ENCODE measurements around the gene RUFY2.
"Not testable (repeated sequence)": the region's sequence is repeated elsewhere in the genome, so short reads cannot be mapped to it uniquely, and the experiment has no call there.

Gene RUFY2

GRCh38 chr10:68406815-68407548 is at the start of gene RUFY2:
Gene RUFY2 (minus strand): TSS chr10:68407277. CDS start chr10:68407189, 88 bp downstream.
- peak; percentile 94 for DNase-seq

GRCh38 chr10:68449698-68450097 is 42.6 kb upstream of the RUFY2 start:
- not testable (repeated sequence) for DNase-seq

GRCh38 chr10:68446179-68446578 is 39.1 kb upstream of the RUFY2 start:
- no peak for DNase-seq

GRCh38 chr10:68442971-68443370 is 35.9 kb upstream of the RUFY2 start:
- no peak for DNase-seq

GRCh38 chr10:68440898-68441297 is 33.8 kb upstream of the RUFY2 start:
- no peak for DNase-seq

- DNase-seq = no peak
These were observed 28.7 kb upstream of the RUFY2 start for GRCh38 chr10:68435803-68436202.

GRCh38 chr10:68434657-68435056 is 27.6 kb upstream of the RUFY2 start:
- DNase-seq = no peak

- no peak for DNase-seq
These were observed 21.5 kb upstream of the RUFY2 start for GRCh38 chr10:68428396-68429104.

- no peak for DNase-seq
These were observed 17.5 kb upstream of the RUFY2 start for GRCh38 chr10:68424454-68425014.

GRCh38 chr10:68423522-68423921 is 16.4 kb upstream of the RUFY2 start:
- DNase-seq = peak; percentile 62

GRCh38 chr10:68419376-68419775 is 12.3 kb upstream of the RUFY2 start:
- no peak for DNase-seq

- no peak for DNase-seq
These were observed 1.9 kb upstream of the RUFY2 start for GRCh38 chr10:68408898-68409518.

- no peak for DNase-seq
These were observed 814 bp downstream of the RUFY2 start for GRCh38 chr10:68406111-68406814.

- no peak for DNase-seq
These were observed 3.4 kb downstream of the RUFY2 start for GRCh38 chr10:68403701-68404100.

- no peak for DNase-seq
These were observed 4.8 kb downstream of the RUFY2 start for GRCh38 chr10:68402276-68402675.

- DNase-seq = no peak
These were observed 10.1 kb downstream of the RUFY2 start for GRCh38 chr10:68397005-68397404.

- DNase-seq = no peak
These were observed 21.3 kb downstream of the RUFY2 start for GRCh38 chr10:68385740-68386139.

- DNase-seq = no peak
These were observed 35.5 kb downstream of the RUFY2 start for GRCh38 chr10:68371604-68372003.

- no peak for DNase-seq
These were observed 40.0 kb downstream of the RUFY2 start for GRCh38 chr10:68367121-68367520.

- no peak for DNase-seq
These were observed 40.5 kb downstream of the RUFY2 start for GRCh38 chr10:68366600-68366999.

GRCh38 chr10:68365611-68366010 is 41.5 kb downstream of the RUFY2 start:
- no peak for DNase-seq

GRCh38 chr10:68364101-68364886 is 42.8 kb downstream of the RUFY2 start:
- DNase-seq = no peak
